HepG2 (cell line): ENCODE measurements around the gene NIT2. TPM values are rescaled to one million over a fixed set of nuclear protein-coding genes. Genes with fewer than 3 reads are reported as not detected.

Source experiments
- FLYWCH1 ChIP-seq: sonication (generic); formaldehyde crosslinking; IDR thresholded peaks from 2 replicates; pipeline ENCODE4 v1.8.1; 2023; ENCODE audit warnings: mild to moderate bottlenecking, missing genetic modification reagents
- FOSL1 ChIP-seq: sonication (generic); formaldehyde crosslinking; IDR thresholded peaks from 2 replicates; pipeline ENCODE4 v1.9.0; 2021; ENCODE audit warnings: missing genetic modification reagents, borderline replicate concordance
- FOXA1 ChIP-seq, 2 experiments: fragments of 450-650 bp in 1 of 2; sonication (generic) in 1 of 2; formaldehyde crosslinking in 1 of 2; IDR thresholded peaks; 2 replicates each; pipeline versions ENCODE4 v1.4.0 to v1.6.1; 2016 to 2020; ENCODE audit warnings: missing genetic modification reagents in 1 of 2
- GTF3A ChIP-seq: sonication (generic); formaldehyde crosslinking; conservative IDR thresholded peaks from 2 replicates; pipeline ENCODE4 v1.4.0; 2020; ENCODE audit warnings: mild to moderate bottlenecking, missing genetic modification reagents
- KLF15 ChIP-seq: sonication (generic); formaldehyde crosslinking; IDR thresholded peaks from 2 replicates; pipeline ENCODE4 v1.8.1; 2023; ENCODE audit warnings: borderline replicate concordance, mild to moderate bottlenecking, inconsistent platforms, missing genetic modification reagents, mixed read lengths
- NCOA2 ChIP-seq: sonication (generic); formaldehyde crosslinking; IDR thresholded peaks from 2 replicates; pipeline ENCODE4 v1.8.0; 2022; ENCODE audit warnings: inconsistent platforms
- PCBP1 ChIP-seq: fragments of 200-400 bp; formaldehyde crosslinking; IDR thresholded peaks from 2 replicates; pipeline ENCODE4 v1.6.1; 2017; ENCODE audit warnings: mild to moderate bottlenecking, low read depth, low read length, borderline replicate concordance
- PITX1 ChIP-seq: sonication (generic); formaldehyde crosslinking; IDR thresholded peaks from 2 replicates; pipeline ENCODE4 v1.5.1; 2020; ENCODE audit warnings: mild to moderate bottlenecking, missing genetic modification reagents
- RXRA ChIP-seq: sonication (generic); formaldehyde crosslinking; IDR thresholded peaks from 2 replicates; pipeline ENCODE4 v1.5.1; 2020; ENCODE audit warnings: missing genetic modification reagents
- SSRP1 ChIP-seq: IDR thresholded peaks from 2 replicates; pipeline ENCODE4 v1.6.1; 2016; ENCODE audit warnings: control low read depth
- TEAD2 ChIP-seq: sonication (generic); formaldehyde crosslinking; IDR thresholded peaks from 2 replicates; pipeline ENCODE4 v1.9.0; 2021; ENCODE audit warnings: missing genetic modification reagents
- ZBTB42 ChIP-seq: sonication (generic); formaldehyde crosslinking; IDR thresholded peaks from 2 replicates; pipeline ENCODE4 v1.5.0; 2020; ENCODE audit warnings: mild to moderate bottlenecking, missing genetic modification reagents
- ZNF136 ChIP-seq: sonication (generic); formaldehyde crosslinking; IDR thresholded peaks from 2 replicates; pipeline ENCODE4 v1.8.1; 2022; ENCODE audit warnings: low read depth, mild to moderate bottlenecking, moderate library complexity, missing genetic modification reagents
- ZNF225 ChIP-seq: sonication (generic); formaldehyde crosslinking; IDR thresholded peaks from 2 replicates; pipeline ENCODE4 v1.4.0; 2020; ENCODE audit warnings: mild to moderate bottlenecking, missing genetic modification reagents
- ZNF350 ChIP-seq: sonication (generic); formaldehyde crosslinking; IDR thresholded peaks from 2 replicates; pipeline ENCODE4 v1.4.0; 2020; ENCODE audit warnings: mild to moderate bottlenecking, low read depth, missing genetic modification reagents, borderline replicate concordance
- ZNF761 ChIP-seq: sonication (generic); formaldehyde crosslinking; conservative IDR thresholded peaks from 2 replicates; pipeline ENCODE4 v1.4.0; 2020; ENCODE audit warnings: mild to moderate bottlenecking, missing genetic modification reagents
- polyA plus RNA-seq, 8 experiments: library from polyadenylated mRNA; depleted of rRNA in 3 of 8; stranded (reverse) in 7 of 8; unstranded in 1 of 8; fragments of >200 nt; fragmentation: Illumina TruSeq in 4 of 8; extraction: Trizol in 4 of 8; gene quantifications; 2 replicates each; pipeline versions ENCODE4 v1.2.1 to v1.2.3, GENCODE V29; 2011 to 2016; ENCODE audit warnings: low read depth in 4 of 8, missing spikeins in 1 of 8, mixed read lengths in 1 of 8; ENCODE audit not compliant: insufficient read depth in 1 of 8
- total RNA-seq, 5 experiments: library from RNA; depleted of rRNA; stranded (reverse); fragments of >200 nt; fragmentation: Illumina TruSeq; extraction: Trizol; gene quantifications; 2 replicates each; pipeline ENCODE4 v1.2.3, GENCODE V29; 2016; ENCODE audit warnings: low read depth in 1 of 5
- TF ChIP-seq, protein P1 (sequence below): sonication (generic); formaldehyde crosslinking; IDR thresholded peaks from 2 replicates; pipeline ENCODE4 v1.5.1; 2020; ENCODE audit warnings: mild to moderate bottlenecking, missing genetic modification reagents, moderate library complexity
- TF ChIP-seq, protein P2 (sequence below): sonication (generic); formaldehyde crosslinking; IDR thresholded peaks from 2 replicates; pipeline ENCODE4 v1.4.0; 2020; ENCODE audit warnings: missing genetic modification reagents
- TF ChIP-seq, protein P3 (sequence below): IDR thresholded peaks from 2 replicates; pipeline ENCODE4 v1.6.1; 2016; ENCODE audit warnings: missing genetic modification reagents, missing compliant biosample characterization

The NIT2 gene
- total and polyA plus RNA-seq, 2 of the 13 experiments (the other 11 are each of a cell fraction or from before 2014, with no cell fraction given) = 43.4 to 49.1 TPM

DNA sequence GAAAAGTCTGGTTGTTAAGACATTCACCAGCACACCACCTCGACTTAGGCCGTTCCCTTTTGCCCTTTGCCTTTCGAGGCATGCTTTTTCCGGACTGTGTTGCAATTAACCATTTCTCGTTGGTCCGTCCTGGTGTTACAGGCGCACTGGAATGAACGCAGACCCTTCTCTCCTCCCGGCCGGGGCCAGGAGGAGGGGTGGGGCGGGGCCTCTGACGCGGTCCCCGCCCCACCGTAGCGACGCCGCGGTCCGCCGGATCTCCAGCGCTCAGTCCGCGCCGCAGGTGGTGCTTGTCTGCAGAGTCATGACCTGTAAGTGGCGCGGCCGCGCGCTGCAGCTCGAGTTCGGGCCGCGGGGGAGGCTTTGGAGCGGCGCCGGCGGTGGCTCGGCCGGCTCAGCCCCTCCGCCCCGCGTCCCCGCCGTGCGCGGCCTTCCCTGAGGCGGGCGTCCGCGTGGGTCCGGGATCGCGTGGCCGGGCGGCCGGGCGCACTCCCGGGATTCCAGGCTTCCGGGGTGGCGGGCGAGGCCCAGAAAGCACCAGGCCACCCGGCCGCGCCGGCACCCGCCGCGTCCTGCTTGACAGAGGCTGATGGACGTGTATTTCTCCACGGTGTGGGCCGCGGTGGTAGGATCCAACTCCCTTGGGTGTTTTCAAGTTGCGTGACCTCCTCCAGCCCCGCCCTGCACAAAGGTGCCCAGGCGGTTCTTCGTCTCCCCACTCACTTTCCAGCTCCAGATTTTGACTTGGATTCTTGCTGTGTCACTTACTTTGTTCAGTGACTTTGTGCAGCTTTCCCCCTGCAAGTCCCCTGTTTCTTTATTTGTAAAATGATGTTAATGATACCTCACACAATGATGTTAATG lies at the start of gene NIT2 (continued):
- TF ChIP-seq, protein P1, sequence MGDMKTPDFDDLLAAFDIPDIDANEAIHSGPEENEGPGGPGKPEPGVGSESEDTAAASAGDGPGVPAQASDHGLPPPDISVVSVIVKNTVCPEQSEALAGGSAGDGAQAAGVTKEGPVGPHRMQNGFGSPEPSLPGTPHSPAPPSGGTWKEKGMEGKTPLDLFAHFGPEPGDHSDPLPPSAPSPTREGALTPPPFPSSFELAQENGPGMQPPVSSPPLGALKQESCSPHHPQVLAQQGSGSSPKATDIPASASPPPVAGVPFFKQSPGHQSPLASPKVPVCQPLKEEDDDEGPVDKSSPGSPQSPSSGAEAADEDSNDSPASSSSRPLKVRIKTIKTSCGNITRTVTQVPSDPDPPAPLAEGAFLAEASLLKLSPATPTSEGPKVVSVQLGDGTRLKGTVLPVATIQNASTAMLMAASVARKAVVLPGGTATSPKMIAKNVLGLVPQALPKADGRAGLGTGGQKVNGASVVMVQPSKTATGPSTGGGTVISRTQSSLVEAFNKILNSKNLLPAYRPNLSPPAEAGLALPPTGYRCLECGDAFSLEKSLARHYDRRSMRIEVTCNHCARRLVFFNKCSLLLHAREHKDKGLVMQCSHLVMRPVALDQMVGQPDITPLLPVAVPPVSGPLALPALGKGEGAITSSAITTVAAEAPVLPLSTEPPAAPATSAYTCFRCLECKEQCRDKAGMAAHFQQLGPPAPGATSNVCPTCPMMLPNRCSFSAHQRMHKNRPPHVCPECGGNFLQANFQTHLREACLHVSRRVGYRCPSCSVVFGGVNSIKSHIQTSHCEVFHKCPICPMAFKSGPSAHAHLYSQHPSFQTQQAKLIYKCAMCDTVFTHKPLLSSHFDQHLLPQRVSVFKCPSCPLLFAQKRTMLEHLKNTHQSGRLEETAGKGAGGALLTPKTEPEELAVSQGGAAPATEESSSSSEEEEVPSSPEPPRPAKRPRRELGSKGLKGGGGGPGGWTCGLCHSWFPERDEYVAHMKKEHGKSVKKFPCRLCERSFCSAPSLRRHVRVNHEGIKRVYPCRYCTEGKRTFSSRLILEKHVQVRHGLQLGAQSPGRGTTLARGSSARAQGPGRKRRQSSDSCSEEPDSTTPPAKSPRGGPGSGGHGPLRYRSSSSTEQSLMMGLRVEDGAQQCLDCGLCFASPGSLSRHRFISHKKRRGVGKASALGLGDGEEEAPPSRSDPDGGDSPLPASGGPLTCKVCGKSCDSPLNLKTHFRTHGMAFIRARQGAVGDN (CRISPR knock-in tag) = peak; percentile 75
- TF ChIP-seq RXRA (peak; percentile 32; the same call in 1 of the 2 replicates), ZNF136 (CRISPR knock-in tag) (no peak), FLYWCH1 (CRISPR knock-in tag) (0 out of 2 replicates have a peak, but pooled peaks have one; percentile 71), NCOA2 (CRISPR knock-in tag) (no peak; the same call in 1 of the 2 replicates), ZNF761 (CRISPR knock-in tag) (0 out of 2 replicates have a peak, but pooled peaks have one; percentile 35), PCBP1 (no peak), FOXA1 (IDR thresholded peaks at IDR 0.05) (no peak), FOXA1 (CRISPR knock-in tag; IDR thresholded peaks at IDR 0.05) (peak; percentile 18; the same call in 1 of the 2 replicates), ZBTB42 (CRISPR knock-in tag) (no peak), ZNF225 (no peak; the same call in 1 of the 2 replicates), ZNF350 (CRISPR knock-in tag) (peak; percentile 39; the same call in 1 of the 2 replicates), TEAD2 (0 out of 2 replicates have a peak, but pooled peaks have one; percentile 49), FOSL1 (no peak), SSRP1 (0 out of 2 replicates have a peak, but pooled peaks have one; percentile 56), GTF3A (no peak), PITX1 (CRISPR knock-in tag) (0 out of 2 replicates have a peak, but pooled peaks have one; percentile 54), KLF15 (CRISPR knock-in tag) (peak; percentile 42; the same call in 1 of the 2 replicates)
- TF ChIP-seq, protein P2, sequence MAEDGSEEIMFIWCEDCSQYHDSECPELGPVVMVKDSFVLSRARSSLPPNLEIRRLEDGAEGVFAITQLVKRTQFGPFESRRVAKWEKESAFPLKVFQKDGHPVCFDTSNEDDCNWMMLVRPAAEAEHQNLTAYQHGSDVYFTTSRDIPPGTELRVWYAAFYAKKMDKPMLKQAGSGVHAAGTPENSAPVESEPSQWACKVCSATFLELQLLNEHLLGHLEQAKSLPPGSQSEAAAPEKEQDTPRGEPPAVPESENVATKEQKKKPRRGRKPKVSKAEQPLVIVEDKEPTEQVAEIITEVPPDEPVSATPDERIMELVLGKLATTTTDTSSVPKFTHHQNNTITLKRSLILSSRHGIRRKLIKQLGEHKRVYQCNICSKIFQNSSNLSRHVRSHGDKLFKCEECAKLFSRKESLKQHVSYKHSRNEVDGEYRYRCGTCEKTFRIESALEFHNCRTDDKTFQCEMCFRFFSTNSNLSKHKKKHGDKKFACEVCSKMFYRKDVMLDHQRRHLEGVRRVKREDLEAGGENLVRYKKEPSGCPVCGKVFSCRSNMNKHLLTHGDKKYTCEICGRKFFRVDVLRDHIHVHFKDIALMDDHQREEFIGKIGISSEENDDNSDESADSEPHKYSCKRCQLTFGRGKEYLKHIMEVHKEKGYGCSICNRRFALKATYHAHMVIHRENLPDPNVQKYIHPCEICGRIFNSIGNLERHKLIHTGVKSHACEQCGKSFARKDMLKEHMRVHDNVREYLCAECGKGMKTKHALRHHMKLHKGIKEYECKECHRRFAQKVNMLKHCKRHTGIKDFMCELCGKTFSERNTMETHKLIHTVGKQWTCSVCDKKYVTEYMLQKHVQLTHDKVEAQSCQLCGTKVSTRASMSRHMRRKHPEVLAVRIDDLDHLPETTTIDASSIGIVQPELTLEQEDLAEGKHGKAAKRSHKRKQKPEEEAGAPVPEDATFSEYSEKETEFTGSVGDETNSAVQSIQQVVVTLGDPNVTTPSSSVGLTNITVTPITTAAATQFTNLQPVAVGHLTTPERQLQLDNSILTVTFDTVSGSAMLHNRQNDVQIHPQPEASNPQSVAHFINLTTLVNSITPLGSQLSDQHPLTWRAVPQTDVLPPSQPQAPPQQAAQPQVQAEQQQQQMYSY (CRISPR knock-in tag) = no peak; the same call in 1 of the 2 replicates
- TF ChIP-seq, protein P3, sequence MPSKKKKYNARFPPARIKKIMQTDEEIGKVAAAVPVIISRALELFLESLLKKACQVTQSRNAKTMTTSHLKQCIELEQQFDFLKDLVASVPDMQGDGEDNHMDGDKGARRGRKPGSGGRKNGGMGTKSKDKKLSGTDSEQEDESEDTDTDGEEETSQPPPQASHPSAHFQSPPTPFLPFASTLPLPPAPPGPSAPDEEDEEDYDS (CRISPR knock-in tag) = peak; percentile 58; the same call in 1 of the 2 replicates
